ENCODE measurements around the gene INPP5D. TPM values are rescaled to one million over a fixed set of nuclear protein-coding genes. Genes with fewer than 3 reads are reported as not detected.

INPP5D gene
- total RNA-seq, 4 donors from 2014 or later = 7.8 to 40.4 (median 26.1) TPM

DNA sequence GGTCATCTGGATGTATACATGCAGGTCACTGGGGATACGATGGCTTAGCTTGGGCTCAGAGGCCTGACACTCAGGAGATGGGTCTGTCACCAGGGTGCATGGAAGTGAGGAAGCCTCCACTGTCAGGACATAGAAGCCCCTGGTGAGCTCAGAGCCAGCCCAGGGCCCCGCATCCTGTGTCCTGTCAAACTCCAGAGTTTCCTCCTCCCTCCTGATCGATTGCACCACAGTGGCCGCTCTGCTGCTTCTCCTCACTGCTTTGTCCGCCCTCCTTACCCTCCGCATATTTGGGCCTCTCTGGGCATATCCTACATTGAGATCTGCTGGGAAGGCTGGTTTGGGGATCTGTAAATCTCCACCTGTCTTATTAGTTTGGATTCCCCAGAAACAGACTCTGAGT lies 153.8 kb downstream of the INPP5D start:
- TF ChIP-seq POLR2A (IDR thresholded peaks at IDR 0.05) (no peak), POLR2AphosphoS5 (IDR thresholded peaks at IDR 0.05) (no peak), EP300 (IDR thresholded peaks at IDR 0.05; ENCODE audit: low read depth) (no peak)
- TF ChIP-seq, protein P1, sequence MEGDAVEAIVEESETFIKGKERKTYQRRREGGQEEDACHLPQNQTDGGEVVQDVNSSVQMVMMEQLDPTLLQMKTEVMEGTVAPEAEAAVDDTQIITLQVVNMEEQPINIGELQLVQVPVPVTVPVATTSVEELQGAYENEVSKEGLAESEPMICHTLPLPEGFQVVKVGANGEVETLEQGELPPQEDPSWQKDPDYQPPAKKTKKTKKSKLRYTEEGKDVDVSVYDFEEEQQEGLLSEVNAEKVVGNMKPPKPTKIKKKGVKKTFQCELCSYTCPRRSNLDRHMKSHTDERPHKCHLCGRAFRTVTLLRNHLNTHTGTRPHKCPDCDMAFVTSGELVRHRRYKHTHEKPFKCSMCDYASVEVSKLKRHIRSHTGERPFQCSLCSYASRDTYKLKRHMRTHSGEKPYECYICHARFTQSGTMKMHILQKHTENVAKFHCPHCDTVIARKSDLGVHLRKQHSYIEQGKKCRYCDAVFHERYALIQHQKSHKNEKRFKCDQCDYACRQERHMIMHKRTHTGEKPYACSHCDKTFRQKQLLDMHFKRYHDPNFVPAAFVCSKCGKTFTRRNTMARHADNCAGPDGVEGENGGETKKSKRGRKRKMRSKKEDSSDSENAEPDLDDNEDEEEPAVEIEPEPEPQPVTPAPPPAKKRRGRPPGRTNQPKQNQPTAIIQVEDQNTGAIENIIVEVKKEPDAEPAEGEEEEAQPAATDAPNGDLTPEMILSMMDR (IDR thresholded peaks at IDR 0.05) = no peak
- no peak overlapping the region for H3K4me3 ChIP-seq
- no peak overlapping the region for H3K27ac ChIP-seq
- in situ Hi-C loops (cut with MboI; ENCODE audit: low pct_ligation_motif_present in 1 of 4, low pct_unique_long_range_greater_than_20kb in 1 of 4, low sequenced_read_pairs in 3 of 4) (no loop called here), intact Hi-C loops (cut with DNase I; ENCODE audit: low total_unique reads) (no loop called here)
- H3K9me3 ChIP-seq = no peaks in the 10 kb centered on the region
- H3K36me3 ChIP-seq = no peaks in the 10 kb centered on the region
- DNase-seq = no peak
- no peaks in the 10 kb centered on the region for H3K27me3 ChIP-seq
- WGBS, 2 donors (ENCODE audit: low coverage in 1 of 2) = 89% methylated on average over 6 of the region's 6 CpGs; no CpG with 5 or more reads in 1 of the 2 donors
- H3K4me1 ChIP-seq = peaks cover 0 to 16% (median 4%) of the 10 kb centered on the region in 4 donors

DNA sequence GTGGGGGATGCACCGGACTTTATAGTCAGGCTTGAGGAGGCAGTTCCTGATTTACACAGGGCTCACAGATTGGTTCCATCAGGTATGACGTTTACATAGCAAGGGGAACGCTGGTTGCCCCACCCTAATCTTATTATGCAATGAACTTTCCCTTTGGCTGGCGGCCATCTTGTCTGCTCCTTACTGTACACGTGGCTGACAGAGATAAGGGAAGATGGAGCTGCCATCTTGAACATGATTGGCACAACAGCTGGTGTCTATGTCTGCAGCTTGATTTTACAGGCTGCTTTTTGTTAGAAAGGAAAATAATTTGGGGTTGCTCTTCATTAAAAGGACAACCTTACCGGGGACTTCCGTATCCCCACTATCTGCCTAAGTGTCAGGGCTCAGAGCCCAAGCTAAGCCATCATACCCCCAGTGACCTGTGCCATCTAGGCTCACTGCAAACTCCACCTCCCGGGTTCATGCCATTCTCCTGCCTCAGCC lies 157.8 kb downstream of the INPP5D start:
- in situ Hi-C loops (cut with MboI; ENCODE audit: low pct_ligation_motif_present in 1 of 4, low pct_unique_long_range_greater_than_20kb in 1 of 4, low sequenced_read_pairs in 3 of 4) = no loop called here
- H3K9me3 ChIP-seq = no peaks in the 10 kb centered on the region
- TF ChIP-seq, protein P1 (IDR thresholded peaks at IDR 0.05) = no peak
- TF ChIP-seq POLR2AphosphoS5 (IDR thresholded peaks at IDR 0.05) (no peak), POLR2A (IDR thresholded peaks at IDR 0.05) (no peak), EP300 (IDR thresholded peaks at IDR 0.05; ENCODE audit: low read depth) (no peak)
- no peak for DNase-seq
- intact Hi-C loops (cut with DNase I; ENCODE audit: low total_unique reads) = no loop called here
- no peaks in the 10 kb centered on the region for H3K36me3 ChIP-seq
- 69 to 100% methylated on average over 2 to 8 of the region's 8 CpGs for WGBS, 2 donors (ENCODE audit: low coverage in 1 of 2)
- H3K4me1 ChIP-seq = no peaks in the 10 kb centered on the region
- no peak overlapping the region for H3K27ac ChIP-seq
- no peaks in the 10 kb centered on the region for H3K27me3 ChIP-seq
- no peak overlapping the region for H3K4me3 ChIP-seq

DNA sequence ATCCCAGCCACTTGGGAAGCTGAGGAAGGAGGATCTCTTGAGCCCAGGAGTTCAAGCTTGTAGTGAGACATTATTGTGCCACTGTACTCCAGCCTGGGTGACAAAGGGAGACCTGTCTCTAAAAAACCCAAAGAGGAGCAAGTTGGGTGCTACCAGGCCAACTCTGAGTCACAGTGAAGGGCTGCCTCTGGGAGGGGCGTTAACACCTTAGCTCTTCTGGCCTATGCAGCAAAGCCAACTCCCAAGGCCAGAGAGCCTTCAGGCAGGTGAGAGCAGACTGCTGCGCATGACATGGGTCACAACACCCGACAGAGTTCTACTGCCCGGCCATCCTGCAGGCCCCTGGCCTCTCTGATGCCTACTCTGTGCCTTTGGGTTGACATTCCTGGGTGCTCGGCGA lies 158.7 kb downstream of the INPP5D start:
- no peak overlapping the region for H3K4me3 ChIP-seq
- H3K36me3 ChIP-seq = no peaks in the 10 kb centered on the region
- H3K27me3 ChIP-seq = no peaks in the 10 kb centered on the region
- in situ Hi-C loops (cut with MboI; ENCODE audit: low pct_ligation_motif_present in 1 of 4, low pct_unique_long_range_greater_than_20kb in 1 of 4, low sequenced_read_pairs in 3 of 4) (no loop called here), intact Hi-C loops (cut with DNase I; ENCODE audit: low total_unique reads) (no loop called here)
- WGBS, 2 donors (ENCODE audit: low coverage in 1 of 2) = 99% methylated on average over 6 of the region's 6 CpGs; no CpG with 5 or more reads in 1 of the 2 donors
- TF ChIP-seq POLR2A (IDR thresholded peaks at IDR 0.05) = no peak
- no peaks in the 10 kb centered on the region for H3K9me3 ChIP-seq
- no peak overlapping the region for H3K27ac ChIP-seq
- no peaks in the 10 kb centered on the region for H3K4me1 ChIP-seq
- no peak for DNase-seq

DNA sequence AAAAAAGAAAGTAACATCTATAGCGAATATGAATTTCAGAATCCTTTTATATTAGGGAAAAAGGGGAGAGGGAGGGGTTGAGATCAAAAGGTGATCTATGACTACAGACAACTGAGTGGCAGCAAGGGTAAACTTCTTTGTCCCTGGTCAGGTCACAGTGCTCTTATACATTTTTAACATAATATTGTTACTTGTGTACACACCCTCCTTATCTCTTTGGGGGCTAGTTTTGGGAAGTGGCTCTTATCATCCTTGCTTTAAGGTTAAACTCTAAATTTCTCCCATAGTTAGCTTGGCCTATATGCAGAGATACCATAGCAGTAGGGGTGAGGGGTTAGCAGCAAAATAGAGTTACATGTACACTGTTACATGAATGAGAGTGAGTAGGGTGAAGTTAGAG lies 159.7 kb downstream of the INPP5D start:
- Histone ChIP-seq H3K27me3 (no peaks in the 10 kb centered on the region), H3K4me1 (no peaks in the 10 kb centered on the region), H3K9me3 (no peaks in the 10 kb centered on the region), H3K27ac (no peak overlapping the region), H3K36me3 (no peaks in the 10 kb centered on the region), H3K4me3 (no peak overlapping the region)
- DNase-seq = no peak
- no peak for TF ChIP-seq POLR2A (IDR thresholded peaks at IDR 0.05)
- TF ChIP-seq, protein P1 (IDR thresholded peaks at IDR 0.05) = no peak
- TF ChIP-seq EP300 (IDR thresholded peaks at IDR 0.05; ENCODE audit: low read depth) = no peak
- no peak for TF ChIP-seq POLR2AphosphoS5 (IDR thresholded peaks at IDR 0.05)
- intact Hi-C loops (cut with DNase I; ENCODE audit: low total_unique reads) = loop anchor here (2.0 kb wide), 1 partner anchor 29 kb away; no protein-coding TSS in a partner anchor
- 94 to 100% methylated on average over 1 of the region's 1 CpG for WGBS, 2 donors (ENCODE audit: low coverage in 1 of 2)
- in situ Hi-C loops (cut with MboI; ENCODE audit: low pct_ligation_motif_present in 1 of 4, low pct_unique_long_range_greater_than_20kb in 1 of 4, low sequenced_read_pairs in 3 of 4) = no loop called here

All from transverse colon (tissue), 4 donors.